SK-N-SH (cell line): ENCODE results near the gene RNF166.

Source experiments
- EP300 ChIP-seq, 2 experiments: IDR thresholded peaks; 2 replicates each; pipeline versions ENCODE4 v1.4.0 to v1.6.1; 2012; ENCODE audit warnings: borderline replicate concordance in 1 of 2, low read depth in 1 of 2, low read length in 1 of 2
- EZH2phosphoT487 ChIP-seq: fragments of 200-600 bp; sonication (generic); IDR thresholded peaks from 2 replicates; pipeline ENCODE4 v1.6.1; 2017; ENCODE audit warnings: low read depth, mixed run types, mild to moderate bottlenecking, antibody characterized with exemption, moderate library complexity, borderline replicate concordance
- GABPA ChIP-seq: IDR thresholded peaks from 2 replicates; pipeline ENCODE4 v1.4.0; 2012; ENCODE audit warnings: low read depth, mild to moderate bottlenecking
- GATA2 ChIP-seq: sonication (generic); formaldehyde crosslinking; IDR thresholded peaks from 2 replicates; pipeline ENCODE4 v1.5.0; 2020; ENCODE audit warnings: mild to moderate bottlenecking, missing genetic modification reagents
- RFX5 ChIP-seq: IDR thresholded peaks from 2 replicates; pipeline ENCODE4 v1.6.1; 2012; ENCODE audit warnings: mild to moderate bottlenecking, improper control_type of control experiment, low read length
- RXRA ChIP-seq: IDR thresholded peaks from 2 replicates; pipeline ENCODE4 v1.4.0; 2012; ENCODE audit warnings: low read depth, mild to moderate bottlenecking, borderline replicate concordance
- SIN3A ChIP-seq: IDR thresholded peaks from 2 replicates; pipeline ENCODE4 v1.6.1; 2012; ENCODE audit warnings: low read depth, mild to moderate bottlenecking, low read length, moderate library complexity, borderline replicate concordance
- SMC3 ChIP-seq: IDR thresholded peaks from 2 replicates; pipeline ENCODE4 v1.6.1; 2012; ENCODE audit warnings: low read depth, low read length, improper control_type of control experiment
- TAF1 ChIP-seq: IDR thresholded peaks from 2 replicates; pipeline ENCODE4 v1.6.1; 2012; ENCODE audit warnings: low read depth, mild to moderate bottlenecking, low read length, moderate library complexity, borderline replicate concordance
- YY1 ChIP-seq: IDR thresholded peaks from 2 replicates; pipeline ENCODE4 v1.4.0; 2012; ENCODE audit warnings: low read depth, mild to moderate bottlenecking
- TF ChIP-seq, protein P1 (sequence below): fragments of 200-600 bp; sonication (generic); IDR thresholded peaks from 2 replicates; pipeline ENCODE4 v1.6.1; 2017; ENCODE audit warnings: antibody characterized with exemption, mild to moderate bottlenecking, moderate library complexity
- TF ChIP-seq, protein P2 (sequence below): IDR thresholded peaks from 2 replicates; pipeline ENCODE4 v1.6.1; 2012; ENCODE audit warnings: mild to moderate bottlenecking, low read depth, low read length, moderate library complexity
- TF ChIP-seq, protein P3 (sequence below): IDR thresholded peaks from 2 replicates; pipeline ENCODE4 v1.4.0; 2012; ENCODE audit warnings: low read depth
- TF ChIP-seq, protein P4 (sequence below): IDR thresholded peaks from 2 replicates; pipeline ENCODE4; 2012

DNA sequence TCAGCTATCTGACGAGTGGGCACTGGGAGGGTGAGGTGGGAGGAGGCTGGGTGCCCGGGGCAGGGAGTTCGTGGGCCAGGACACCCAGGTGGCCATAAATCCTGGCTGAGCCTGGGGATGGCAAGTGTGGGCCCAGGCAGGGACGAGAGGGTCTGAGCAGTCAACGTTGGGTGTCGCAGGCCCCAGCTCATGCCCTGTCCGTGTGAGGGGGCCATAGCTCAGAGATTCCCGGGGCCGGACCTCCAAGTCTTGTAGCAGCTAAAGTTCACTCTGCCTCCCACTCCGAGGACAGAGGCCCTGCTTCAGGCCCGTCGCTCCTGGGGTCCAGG lies 34.5 kb upstream of the RNF166 start:
- TF ChIP-seq RFX5 (no peak), YY1 (no peak), EZH2phosphoT487 (no peak), RXRA (no peak), SMC3 (no peak), GATA2 (CRISPR knock-in tag) (no peak), GABPA (no peak), SIN3A (no peak), TAF1 (no peak), EP300 (IDR thresholded peaks at IDR 0.05; ENCODE audit: borderline replicate concordance in 1 of 2, low read depth in 1 of 2, low read length in 1 of 2) (no peak)
- TF ChIP-seq, protein P1, sequence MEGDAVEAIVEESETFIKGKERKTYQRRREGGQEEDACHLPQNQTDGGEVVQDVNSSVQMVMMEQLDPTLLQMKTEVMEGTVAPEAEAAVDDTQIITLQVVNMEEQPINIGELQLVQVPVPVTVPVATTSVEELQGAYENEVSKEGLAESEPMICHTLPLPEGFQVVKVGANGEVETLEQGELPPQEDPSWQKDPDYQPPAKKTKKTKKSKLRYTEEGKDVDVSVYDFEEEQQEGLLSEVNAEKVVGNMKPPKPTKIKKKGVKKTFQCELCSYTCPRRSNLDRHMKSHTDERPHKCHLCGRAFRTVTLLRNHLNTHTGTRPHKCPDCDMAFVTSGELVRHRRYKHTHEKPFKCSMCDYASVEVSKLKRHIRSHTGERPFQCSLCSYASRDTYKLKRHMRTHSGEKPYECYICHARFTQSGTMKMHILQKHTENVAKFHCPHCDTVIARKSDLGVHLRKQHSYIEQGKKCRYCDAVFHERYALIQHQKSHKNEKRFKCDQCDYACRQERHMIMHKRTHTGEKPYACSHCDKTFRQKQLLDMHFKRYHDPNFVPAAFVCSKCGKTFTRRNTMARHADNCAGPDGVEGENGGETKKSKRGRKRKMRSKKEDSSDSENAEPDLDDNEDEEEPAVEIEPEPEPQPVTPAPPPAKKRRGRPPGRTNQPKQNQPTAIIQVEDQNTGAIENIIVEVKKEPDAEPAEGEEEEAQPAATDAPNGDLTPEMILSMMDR, result no peak
- TF ChIP-seq, protein P2, sequence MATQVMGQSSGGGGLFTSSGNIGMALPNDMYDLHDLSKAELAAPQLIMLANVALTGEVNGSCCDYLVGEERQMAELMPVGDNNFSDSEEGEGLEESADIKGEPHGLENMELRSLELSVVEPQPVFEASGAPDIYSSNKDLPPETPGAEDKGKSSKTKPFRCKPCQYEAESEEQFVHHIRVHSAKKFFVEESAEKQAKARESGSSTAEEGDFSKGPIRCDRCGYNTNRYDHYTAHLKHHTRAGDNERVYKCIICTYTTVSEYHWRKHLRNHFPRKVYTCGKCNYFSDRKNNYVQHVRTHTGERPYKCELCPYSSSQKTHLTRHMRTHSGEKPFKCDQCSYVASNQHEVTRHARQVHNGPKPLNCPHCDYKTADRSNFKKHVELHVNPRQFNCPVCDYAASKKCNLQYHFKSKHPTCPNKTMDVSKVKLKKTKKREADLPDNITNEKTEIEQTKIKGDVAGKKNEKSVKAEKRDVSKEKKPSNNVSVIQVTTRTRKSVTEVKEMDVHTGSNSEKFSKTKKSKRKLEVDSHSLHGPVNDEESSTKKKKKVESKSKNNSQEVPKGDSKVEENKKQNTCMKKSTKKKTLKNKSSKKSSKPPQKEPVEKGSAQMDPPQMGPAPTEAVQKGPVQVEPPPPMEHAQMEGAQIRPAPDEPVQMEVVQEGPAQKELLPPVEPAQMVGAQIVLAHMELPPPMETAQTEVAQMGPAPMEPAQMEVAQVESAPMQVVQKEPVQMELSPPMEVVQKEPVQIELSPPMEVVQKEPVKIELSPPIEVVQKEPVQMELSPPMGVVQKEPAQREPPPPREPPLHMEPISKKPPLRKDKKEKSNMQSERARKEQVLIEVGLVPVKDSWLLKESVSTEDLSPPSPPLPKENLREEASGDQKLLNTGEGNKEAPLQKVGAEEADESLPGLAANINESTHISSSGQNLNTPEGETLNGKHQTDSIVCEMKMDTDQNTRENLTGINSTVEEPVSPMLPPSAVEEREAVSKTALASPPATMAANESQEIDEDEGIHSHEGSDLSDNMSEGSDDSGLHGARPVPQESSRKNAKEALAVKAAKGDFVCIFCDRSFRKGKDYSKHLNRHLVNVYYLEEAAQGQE, result no peak
- TF ChIP-seq, protein P3, sequence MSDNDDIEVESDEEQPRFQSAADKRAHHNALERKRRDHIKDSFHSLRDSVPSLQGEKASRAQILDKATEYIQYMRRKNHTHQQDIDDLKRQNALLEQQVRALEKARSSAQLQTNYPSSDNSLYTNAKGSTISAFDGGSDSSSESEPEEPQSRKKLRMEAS, result no peak
- TF ChIP-seq, protein P4, sequence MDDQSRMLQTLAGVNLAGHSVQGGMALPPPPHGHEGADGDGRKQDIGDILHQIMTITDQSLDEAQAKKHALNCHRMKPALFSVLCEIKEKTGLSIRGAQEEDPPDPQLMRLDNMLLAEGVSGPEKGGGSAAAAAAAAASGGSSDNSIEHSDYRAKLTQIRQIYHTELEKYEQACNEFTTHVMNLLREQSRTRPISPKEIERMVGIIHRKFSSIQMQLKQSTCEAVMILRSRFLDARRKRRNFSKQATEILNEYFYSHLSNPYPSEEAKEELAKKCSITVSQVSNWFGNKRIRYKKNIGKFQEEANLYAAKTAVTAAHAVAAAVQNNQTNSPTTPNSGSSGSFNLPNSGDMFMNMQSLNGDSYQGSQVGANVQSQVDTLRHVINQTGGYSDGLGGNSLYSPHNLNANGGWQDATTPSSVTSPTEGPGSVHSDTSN, result no peak
